GM10248 (cell line): ENCODE results near the gene LCNL1.
"Not testable (repeated sequence)": the region's sequence is repeated elsewhere in the genome, so short reads cannot be mapped to it uniquely, and the experiment has no call there.

Source experiments
- CTCF ChIA-PET: fragments of 300-600 bp; sonication (Branson Sonifier 250); formaldehyde crosslinking; extraction: SDS; loops from one replicate; lab custom pipeline; 2021; ENCODE audit warnings: antibody characterized with exemption; lab: Yijun Ruan, JAX
- POLR2A ChIA-PET: fragments of 350-650 bp; sonication (Branson Sonifier 250); formaldehyde crosslinking; extraction: SDS; loops from one replicate; lab custom pipeline; 2020; ENCODE audit warnings: antibody characterized with exemption; lab: Yijun Ruan, JAX
- DNase-seq: peaks from one replicate; pipeline ENCODE4 v3.0.0; 2012; ENCODE audit errors: extremely low spot score
- TF ChIP-seq, protein P1 (sequence below): IDR thresholded peaks from 2 replicates; pipeline ENCODE4 v1.5.1; 2012; ENCODE audit warnings: mild to moderate bottlenecking, low read depth; ENCODE audit errors: extremely low read depth, missing control alignments, control extremely low read depth

LCNL1 gene

DNA sequence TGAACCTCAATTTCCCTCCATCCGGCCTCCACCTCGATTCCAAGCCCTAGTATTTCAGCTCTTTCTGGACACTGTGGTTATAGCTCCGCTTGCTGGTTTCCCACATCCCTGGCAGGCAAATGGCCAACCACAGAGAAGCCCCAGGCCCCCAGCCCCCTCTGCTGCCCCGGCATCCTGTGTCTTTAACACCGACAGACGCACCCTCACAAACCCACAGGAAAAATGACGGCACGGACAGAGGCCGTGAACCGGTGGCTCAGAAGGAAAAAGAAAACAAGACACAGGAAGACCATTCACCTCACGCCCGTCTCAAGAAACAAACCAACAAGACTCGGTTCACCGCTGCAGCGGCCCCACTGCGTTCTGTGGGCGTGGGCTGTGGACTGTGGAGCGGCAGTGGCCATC lies 15.0 kb downstream of the LCNL1 start:
- POLR2A ChIA-PET, result no interaction called here
- TF ChIP-seq, protein P1, sequence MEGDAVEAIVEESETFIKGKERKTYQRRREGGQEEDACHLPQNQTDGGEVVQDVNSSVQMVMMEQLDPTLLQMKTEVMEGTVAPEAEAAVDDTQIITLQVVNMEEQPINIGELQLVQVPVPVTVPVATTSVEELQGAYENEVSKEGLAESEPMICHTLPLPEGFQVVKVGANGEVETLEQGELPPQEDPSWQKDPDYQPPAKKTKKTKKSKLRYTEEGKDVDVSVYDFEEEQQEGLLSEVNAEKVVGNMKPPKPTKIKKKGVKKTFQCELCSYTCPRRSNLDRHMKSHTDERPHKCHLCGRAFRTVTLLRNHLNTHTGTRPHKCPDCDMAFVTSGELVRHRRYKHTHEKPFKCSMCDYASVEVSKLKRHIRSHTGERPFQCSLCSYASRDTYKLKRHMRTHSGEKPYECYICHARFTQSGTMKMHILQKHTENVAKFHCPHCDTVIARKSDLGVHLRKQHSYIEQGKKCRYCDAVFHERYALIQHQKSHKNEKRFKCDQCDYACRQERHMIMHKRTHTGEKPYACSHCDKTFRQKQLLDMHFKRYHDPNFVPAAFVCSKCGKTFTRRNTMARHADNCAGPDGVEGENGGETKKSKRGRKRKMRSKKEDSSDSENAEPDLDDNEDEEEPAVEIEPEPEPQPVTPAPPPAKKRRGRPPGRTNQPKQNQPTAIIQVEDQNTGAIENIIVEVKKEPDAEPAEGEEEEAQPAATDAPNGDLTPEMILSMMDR, result no peak
- DNase-seq, result no peak
- CTCF ChIA-PET, result interaction anchor here (3.0 to 3.8 kb wide), 2 partner anchors 31 to 37 kb away, joined by 18 to 20 read pairs; no protein-coding TSS in a partner anchor

DNA sequence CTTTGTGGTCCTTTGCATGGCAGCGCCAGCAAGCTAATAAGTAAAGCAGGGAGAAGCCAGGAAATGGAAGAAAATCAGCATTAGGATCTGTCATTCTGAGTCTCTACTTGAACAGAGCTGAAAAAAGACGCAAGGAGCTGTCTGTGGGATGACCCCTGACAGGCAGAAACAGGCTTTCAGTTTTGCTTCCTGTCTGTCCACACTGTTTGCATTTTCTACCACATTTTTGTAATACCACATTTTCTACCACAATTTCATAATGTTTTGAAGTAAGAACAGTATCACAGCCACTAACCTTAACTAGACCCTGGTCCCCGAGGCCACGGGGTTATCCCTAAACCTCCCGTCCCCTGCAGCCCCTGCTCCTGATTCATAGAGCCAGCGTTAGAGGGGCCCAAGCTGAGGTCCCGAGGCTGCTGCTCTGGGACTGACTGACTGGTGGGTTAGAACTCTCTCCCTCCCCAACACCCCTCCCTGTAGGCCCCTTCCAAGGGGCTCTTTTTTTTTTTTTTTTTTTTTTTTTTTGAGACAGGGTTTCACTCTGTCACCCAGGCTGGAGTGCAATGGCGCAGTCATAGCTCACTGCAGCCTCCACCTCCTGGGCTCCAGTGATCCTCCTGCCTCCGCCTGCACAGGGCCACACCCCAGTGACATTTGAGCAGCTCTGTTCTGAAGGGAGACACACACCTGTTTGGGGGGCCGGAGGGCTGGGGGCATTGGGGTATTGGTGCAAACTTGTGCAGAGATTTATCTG lies 17.6 kb downstream of the LCNL1 start:
- CTCF ChIA-PET, result interaction anchor here (0.7 to 6.6 kb wide), 10 partner anchors 12 to 232 kb away, joined by 3 to 41 read pairs (median 3); partner anchors contain the start of genes AJM1 and FBXW5

DNA sequence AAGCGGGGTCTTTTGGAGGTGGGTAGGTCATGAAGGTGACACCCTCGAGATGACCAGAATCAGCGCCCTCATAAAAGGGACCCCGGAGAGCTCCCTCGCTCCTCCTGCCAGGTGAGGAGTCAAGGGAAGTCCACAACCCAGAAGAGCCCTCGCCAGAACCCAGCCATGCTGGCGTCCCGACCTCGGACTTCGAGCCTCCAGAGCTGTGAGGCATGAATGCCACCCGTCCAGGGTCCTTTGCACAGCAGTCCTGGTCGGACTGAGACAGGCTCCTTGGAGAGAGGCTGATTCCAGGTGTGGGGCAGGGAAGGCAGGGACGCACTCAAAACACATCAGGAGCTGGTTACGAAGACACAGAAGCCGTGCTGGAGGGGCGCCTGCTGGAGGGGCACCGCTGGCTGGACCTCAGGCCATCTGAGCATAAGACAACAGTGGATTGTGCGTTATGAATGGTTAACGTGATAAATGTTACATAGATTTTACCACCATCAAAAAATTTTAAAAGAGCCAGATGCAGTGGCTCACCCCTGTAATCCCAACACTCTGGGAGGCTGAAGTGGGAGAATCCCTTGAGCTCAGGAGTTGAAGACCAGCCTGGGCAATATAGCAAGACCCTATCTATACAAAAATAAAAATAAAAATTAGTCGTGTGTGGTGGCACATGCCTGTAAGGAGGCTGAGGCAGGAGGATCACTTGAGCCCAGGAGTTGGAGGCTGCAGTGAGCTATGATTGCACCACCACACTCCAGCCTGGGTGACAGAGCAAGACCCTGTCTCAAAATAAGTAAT lies 19.3 kb downstream of the LCNL1 start:
- ChIA-PET POLR2A (no interaction called here), CTCF (interaction anchor here (1.6 to 6.6 kb wide), 4 partner anchors 28 to 54 kb away, joined by 4 to 41 read pairs (median 18); partner anchors contain the start of gene NPDC1)
- no peak for DNase-seq
- TF ChIP-seq, protein P1, result no peak

More for the DNA sequence above, 17.6 kb downstream of the LCNL1 start:
- peak; percentile 84 for DNase-seq
- POLR2A ChIA-PET, result interaction anchor here (0.7 to 1.0 kb wide), 2 partner anchors 8 to 241 kb away, joined by 3 to 4 read pairs; partner anchors contain the start of gene TUBB4B
- TF ChIP-seq, protein P1, result no peak

DNA sequence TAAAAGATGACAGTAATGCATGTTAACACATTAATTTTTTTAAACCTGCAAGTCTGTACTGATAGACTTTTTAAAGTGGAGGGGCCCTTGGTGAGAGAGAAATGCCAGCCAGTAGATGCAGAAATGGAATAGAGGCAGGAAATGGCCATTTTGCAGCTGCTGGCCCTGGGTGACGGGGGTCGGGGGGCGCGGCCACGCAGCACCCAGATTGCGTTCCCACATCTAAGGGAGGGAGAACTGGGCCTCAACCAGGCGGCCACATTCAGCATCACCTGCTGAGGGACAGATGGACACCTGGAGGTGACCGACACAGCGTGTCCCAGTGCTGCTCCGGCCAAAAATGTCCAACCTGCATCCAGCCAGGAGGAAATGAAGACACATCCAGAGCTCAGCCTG lies 19.9 kb downstream of the LCNL1 start:
- ChIA-PET POLR2A (no interaction called here), CTCF (interaction anchor here (1.6 to 6.6 kb wide), 3 partner anchors 27 to 44 kb away, joined by 4 to 41 read pairs (median 26); partner anchors contain the start of gene NPDC1)
- DNase-seq, result no peak
- TF ChIP-seq, protein P1, result no peak

DNA sequence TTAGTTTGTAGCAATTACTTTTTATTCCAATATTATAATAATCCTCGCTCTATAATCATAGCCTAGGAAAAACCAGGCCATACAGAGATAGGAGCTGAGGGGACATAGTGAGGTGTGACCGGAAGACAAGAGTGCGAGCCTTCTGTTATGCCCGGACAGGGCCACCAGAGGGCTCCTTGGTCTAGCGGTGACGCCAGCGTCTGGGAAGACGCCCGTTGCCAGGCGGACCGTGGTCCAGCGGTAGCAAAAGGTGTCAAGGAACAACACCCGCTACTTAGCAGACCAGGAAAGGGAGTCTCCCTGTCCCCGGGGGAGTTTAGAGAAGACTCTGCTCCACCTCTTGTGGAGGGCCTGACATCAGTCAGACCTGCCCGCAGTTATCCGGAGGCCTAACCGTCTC lies 21.5 kb downstream of the LCNL1 start:
- TF ChIP-seq, protein P1, result peak; percentile 30
- DNase-seq, POLR2A ChIA-PET: not testable (repeated sequence)
- CTCF ChIA-PET, result interaction anchor here (1.1 to 6.6 kb wide), 5 partner anchors 8 to 32 kb away, joined by 3 to 41 read pairs (median 4); partner anchors contain the start of gene CLIC3
